GM21526 (cell line): ENCODE measurements around the gene GRAMD2B.

Source experiments
- ATAC-seq: cut with Tn5 transposase; IDR thresholded peaks from one replicate; pipeline ENCODE4 v1.9.1; 2021; ENCODE audit warnings: moderate library complexity; ENCODE audit not compliant: unreplicated experiment, low FRiP score

Gene GRAMD2B

GRCh38 chr5:126471247-126471646 is 48.0 kb downstream of the GRAMD2B start:
- no peak for ATAC-seq

GRCh38 chr5:126471875-126472537 is 48.8 kb downstream of the GRAMD2B start:
- ATAC-seq = no peak

GRCh38 chr5:126472538-126472889 is 49.3 kb downstream of the GRAMD2B start:
- no peak for ATAC-seq

GRCh38 chr5:126477294-126478117 is 54.3 kb downstream of the GRAMD2B start:
- no peak for ATAC-seq

GRCh38 chr5:126479810-126480209 is 56.6 kb downstream of the GRAMD2B start:
- ATAC-seq = no peak

- ATAC-seq = no peak
Measured at GRCh38 chr5:126480824-126481223, 57.6 kb downstream of the GRAMD2B start.

- ATAC-seq = no peak
Measured at GRCh38 chr5:126481243-126481642, 58.0 kb downstream of the GRAMD2B start.

GRCh38 chr5:126482591-126482990 is 59.4 kb downstream of the GRAMD2B start:
- no peak for ATAC-seq

- ATAC-seq = no peak
Measured at GRCh38 chr5:126483156-126483555, 59.9 kb downstream of the GRAMD2B start.

GRCh38 chr5:126484253-126484652 is 61.0 kb downstream of the GRAMD2B start:
- ATAC-seq = no peak

- ATAC-seq = no peak
Measured at GRCh38 chr5:126486332-126486731, 63.1 kb downstream of the GRAMD2B start.

- ATAC-seq = no peak
Measured at GRCh38 chr5:126487596-126487995, 64.4 kb downstream of the GRAMD2B start.

GRCh38 chr5:126488443-126489065 is 65.3 kb downstream of the GRAMD2B start:
- no peak for ATAC-seq

- no peak for ATAC-seq
Measured at GRCh38 chr5:126490167-126490940, 67.1 kb downstream of the GRAMD2B start.

- no peak for ATAC-seq
Measured at GRCh38 chr5:126492939-126493338, 69.7 kb downstream of the GRAMD2B start.

- no peak for ATAC-seq
Measured at GRCh38 chr5:126494393-126494792, 71.2 kb downstream of the GRAMD2B start.

- no peak for ATAC-seq
Measured at GRCh38 chr5:126497506-126497905, 74.3 kb downstream of the GRAMD2B start.

- ATAC-seq = no peak
Measured at GRCh38 chr5:126499278-126499677, 76.1 kb downstream of the GRAMD2B start.

- peak; percentile 75 for ATAC-seq
Measured at GRCh38 chr5:126499853-126500342, 76.7 kb downstream of the GRAMD2B start.

- ATAC-seq = no peak
Measured at GRCh38 chr5:126501448-126501847, 78.2 kb downstream of the GRAMD2B start.
